MM.1S (cell line): Measurements from ENCODE around the gene SCAMP4.

Source experiments
- DNase-seq: peaks from one replicate; pipeline ENCODE4 v3.0.0-alpha.2; 2015
- H2AFZ ChIP-seq: fragments of 300-600 bp; sonication (generic); 2 replicates; pipeline ENCODE4 v1.6.0; 2016; ENCODE audit warnings: antibody characterized with exemption, low read length
- H3F3A ChIP-seq: fragments of 300-600 bp; sonication (generic); 2 replicates; pipeline ENCODE4 v1.6.1; 2016; ENCODE audit warnings: mild to moderate bottlenecking, antibody characterized with exemption, low read length, moderate library complexity, mixed read lengths; ENCODE audit not compliant: insufficient read depth
- H3K27ac ChIP-seq: fragments of 300-600 bp; sonication (generic); 2 replicates; pipeline ENCODE4 v1.5.1; 2016; ENCODE audit warnings: mild to moderate bottlenecking, low read length
- H3K27me3 ChIP-seq: fragments of 300-600 bp; sonication (generic); replicated peaks from 2 replicates; pipeline ENCODE4 v1.6.0; 2016; ENCODE audit warnings: low read length; ENCODE audit not compliant: insufficient read depth
- H3K36me3 ChIP-seq: fragments of 300-600 bp; sonication (generic); replicated peaks from 2 replicates; pipeline ENCODE4 v1.6.1; 2016; ENCODE audit warnings: mild to moderate bottlenecking, low read length, mixed read lengths; ENCODE audit not compliant: insufficient read depth
- H3K4me1 ChIP-seq: fragments of 300-600 bp; sonication (generic); 2 replicates; pipeline ENCODE4 v1.6.1; 2016; ENCODE audit warnings: low read length, mixed read lengths
- H3K4me2 ChIP-seq: fragments of 300-600 bp; sonication (generic); 2 replicates; pipeline ENCODE4 v1.6.0; 2016; ENCODE audit warnings: low read depth, low read length
- H3K4me3 ChIP-seq: fragments of 300-600 bp; sonication (generic); 2 replicates; pipeline ENCODE4 v1.5.1; 2016; ENCODE audit warnings: low read length, mixed read lengths
- H3K79me2 ChIP-seq: fragments of 300-600 bp; sonication (generic); 2 replicates; pipeline ENCODE4 v1.6.1; 2016; ENCODE audit warnings: mixed run types, low read length, mixed read lengths
- H3K9ac ChIP-seq: fragments of 300-600 bp; sonication (generic); 2 replicates; pipeline ENCODE4 v1.6.1; 2016; ENCODE audit warnings: low read length, mixed read lengths
- H3K9me2 ChIP-seq: fragments of 300-600 bp; sonication (generic); replicated peaks from 2 replicates; pipeline ENCODE4 v1.6.1; 2016; ENCODE audit warnings: mild to moderate bottlenecking, low read length, mixed read lengths; ENCODE audit not compliant: insufficient read depth
- H3K9me3 ChIP-seq: fragments of 300-600 bp; sonication (generic); replicated peaks from 2 replicates; pipeline ENCODE4 v1.6.1; 2016; ENCODE audit warnings: mild to moderate bottlenecking, low read length, mixed read lengths; ENCODE audit not compliant: insufficient read depth
- H4K20me1 ChIP-seq: fragments of 300-600 bp; sonication (generic); 2 replicates; pipeline ENCODE4 v1.6.1; 2016; ENCODE audit warnings: mild to moderate bottlenecking, low read length, moderate library complexity, mixed read lengths; ENCODE audit not compliant: insufficient read depth
- CTCF ChIP-seq: fragments of 300-600 bp; sonication (generic); IDR thresholded peaks from 2 replicates; pipeline ENCODE4 v1.5.1; 2016; ENCODE audit warnings: antibody characterized with exemption, low read length, mixed read lengths
- EZH2 ChIP-seq: fragments of 300-600 bp; sonication (generic); optimal IDR thresholded peaks from 2 replicates; pipeline ENCODE3; 2017; ENCODE audit warnings: low read depth, mild to moderate bottlenecking, antibody characterized with exemption, low read length, mixed read lengths
- EZH2phosphoT487 ChIP-seq: fragments of 300-600 bp; sonication (generic); IDR thresholded peaks from 2 replicates; pipeline ENCODE4 v1.6.1; 2018; ENCODE audit warnings: antibody characterized with exemption, low read length

The SCAMP4 gene

GRCh38 chr19:1906985-1907562, 1.9 kb downstream of the SCAMP4 start:
- Histone ChIP-seq H3K9me3 (no peaks in the 10 kb centered on the region), H2AFZ (no peak overlapping the region), H3K9ac (no peak overlapping the region), H3K4me1 (peaks cover 25% of the 10 kb centered on the region), H4K20me1 (no peaks in the 10 kb centered on the region), H3K4me3 (no peak overlapping the region), H3F3A (peaks cover 29% of the 10 kb centered on the region), H3K4me2 (no peak overlapping the region), H3K36me3 (no peaks in the 10 kb centered on the region), H3K79me2 (peaks cover 66% of the 10 kb centered on the region), H3K9me2 (no peaks in the 10 kb centered on the region), H3K27ac (no peak overlapping the region), H3K27me3 (no peaks in the 10 kb centered on the region)
- no peak for TF ChIP-seq EZH2
- TF ChIP-seq EZH2phosphoT487 = no peak
- no peak for TF ChIP-seq CTCF
- no peak for DNase-seq

DNA sequence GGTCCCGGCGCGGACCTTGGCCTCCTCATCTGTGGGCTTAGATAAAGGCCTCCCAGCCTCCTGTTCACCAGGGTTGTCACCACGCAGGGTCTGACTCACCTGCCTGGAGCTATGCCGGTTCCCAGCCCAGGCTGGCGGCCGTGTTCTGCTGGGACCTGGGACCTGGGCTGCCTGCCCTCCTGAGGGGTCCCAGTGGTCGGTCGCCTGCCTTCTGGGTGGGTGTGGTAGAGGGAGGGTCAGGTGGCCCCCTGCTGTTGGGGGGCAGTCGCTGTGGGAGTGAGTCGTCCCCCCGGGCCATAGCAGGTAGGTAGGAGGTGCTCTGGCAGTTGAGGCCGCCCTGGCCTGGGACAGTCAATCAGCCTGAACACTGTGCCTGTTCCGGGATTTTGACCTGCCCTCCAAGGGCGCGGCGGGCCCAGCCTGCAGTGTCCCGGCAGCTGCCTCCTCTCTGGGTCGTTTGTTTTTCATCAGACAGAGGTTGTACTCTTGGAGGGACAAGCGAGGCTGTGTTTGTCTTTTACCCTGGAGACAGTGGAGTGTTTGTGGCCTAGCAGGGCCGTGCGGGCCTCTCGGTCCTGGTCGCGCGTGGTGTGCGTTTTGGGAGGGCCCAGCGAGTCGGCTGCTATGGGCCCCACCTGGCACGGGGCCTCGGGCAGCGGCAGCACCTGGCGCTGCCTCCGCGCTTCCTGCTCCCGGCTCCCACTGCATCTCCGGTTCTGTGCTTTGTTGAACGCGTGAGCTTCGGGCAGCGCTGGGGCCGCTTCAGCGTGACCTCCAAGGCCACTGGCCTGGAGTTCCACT, 2.6 kb downstream of the SCAMP4 start:
- no peak overlapping the region for H3K9ac ChIP-seq

GRCh38 chr19:1908364-1908678, 3.1 kb downstream of the SCAMP4 start:
- H3K4me2 ChIP-seq = no peak overlapping the region
- H3K27me3 ChIP-seq = no peaks in the 10 kb centered on the region
- H2AFZ ChIP-seq = no peak overlapping the region
- no peaks in the 10 kb centered on the region for H4K20me1 ChIP-seq
- no peaks in the 10 kb centered on the region for H3K9me2 ChIP-seq
- no peak overlapping the region for H3K9ac ChIP-seq
- TF ChIP-seq EZH2phosphoT487 = no peak
- TF ChIP-seq EZH2 = no peak
- no peak for TF ChIP-seq CTCF
- H3K79me2 ChIP-seq = peaks cover 77% of the 10 kb centered on the region
- no peaks in the 10 kb centered on the region for H3K9me3 ChIP-seq
- H3K4me1 ChIP-seq = peaks cover 18% of the 10 kb centered on the region
- no peak overlapping the region for H3K4me3 ChIP-seq
- DNase-seq = no peak
- 0 out of 2 replicates have a peak, but pooled peaks cover 2% of the 10 kb centered on the region for H3K36me3 ChIP-seq
- peaks cover 22% of the 10 kb centered on the region for H3F3A ChIP-seq
- no peak overlapping the region for H3K27ac ChIP-seq

More for the DNA sequence above, 2.6 kb downstream of the SCAMP4 start:
- H3K4me3 ChIP-seq = no peak overlapping the region
- H3K9me3 ChIP-seq = no peaks in the 10 kb centered on the region
- no peaks in the 10 kb centered on the region for H3K27me3 ChIP-seq
- no peaks in the 10 kb centered on the region for H3K9me2 ChIP-seq
- peaks cover 23% of the 10 kb centered on the region for H3K4me1 ChIP-seq
- DNase-seq = no peak
- H3K4me2 ChIP-seq = no peak overlapping the region
- H2AFZ ChIP-seq = no peak overlapping the region
- no peaks in the 10 kb centered on the region for H3K36me3 ChIP-seq
- TF ChIP-seq CTCF = no peak
- no peak for TF ChIP-seq EZH2phosphoT487
- no peak for TF ChIP-seq EZH2
- peaks cover 27% of the 10 kb centered on the region for H3F3A ChIP-seq
- no peak overlapping the region for H3K27ac ChIP-seq
- no peaks in the 10 kb centered on the region for H4K20me1 ChIP-seq
- H3K79me2 ChIP-seq = peaks cover 71% of the 10 kb centered on the region
